GM21381 (cell line): ENCODE measurements around the gene TENM4.
"Not testable (repeated sequence)": the region's sequence is repeated elsewhere in the genome, so short reads cannot be mapped to it uniquely, and the experiment has no call there.

ENCODE experiments used
- ATAC-seq: cut with Tn5 transposase; IDR thresholded peaks from one replicate; pipeline ENCODE4 v1.9.1; 2021; ENCODE audit warnings: mild to moderate bottlenecking, moderate library complexity; ENCODE audit not compliant: unreplicated experiment

TENM4 gene

DNA sequence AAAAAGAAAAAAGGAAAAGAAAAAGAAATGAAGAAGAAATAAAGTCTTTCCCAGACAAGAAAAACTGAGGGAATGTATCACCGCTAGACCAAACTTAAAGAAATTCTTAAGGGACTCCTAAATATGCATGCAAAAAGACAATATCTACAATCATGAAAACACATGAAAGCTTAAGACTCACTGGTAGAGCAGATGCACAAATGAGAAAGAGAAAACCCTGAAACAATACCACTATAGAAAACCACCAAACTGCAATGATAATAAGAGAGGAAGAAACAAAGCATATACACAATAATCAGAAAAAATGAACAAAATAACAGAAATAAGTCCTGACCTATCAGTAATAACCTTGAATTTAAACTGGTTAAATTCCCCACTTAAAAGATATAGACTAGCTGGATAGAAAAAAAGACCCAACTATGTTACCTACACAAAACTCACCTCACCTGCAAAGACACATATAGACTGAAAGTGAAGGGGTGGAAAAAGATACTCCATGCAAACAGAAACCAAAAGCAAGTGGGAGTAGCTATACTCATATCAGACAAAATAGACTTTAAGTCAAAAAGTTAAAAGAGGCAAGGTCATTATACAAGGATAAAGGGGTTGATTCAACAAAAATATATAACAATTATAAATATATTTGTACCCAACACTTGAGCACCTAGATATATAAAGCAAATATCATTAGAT lies 804.9 kb downstream of the TENM4 start:
- no peak for ATAC-seq

DNA sequence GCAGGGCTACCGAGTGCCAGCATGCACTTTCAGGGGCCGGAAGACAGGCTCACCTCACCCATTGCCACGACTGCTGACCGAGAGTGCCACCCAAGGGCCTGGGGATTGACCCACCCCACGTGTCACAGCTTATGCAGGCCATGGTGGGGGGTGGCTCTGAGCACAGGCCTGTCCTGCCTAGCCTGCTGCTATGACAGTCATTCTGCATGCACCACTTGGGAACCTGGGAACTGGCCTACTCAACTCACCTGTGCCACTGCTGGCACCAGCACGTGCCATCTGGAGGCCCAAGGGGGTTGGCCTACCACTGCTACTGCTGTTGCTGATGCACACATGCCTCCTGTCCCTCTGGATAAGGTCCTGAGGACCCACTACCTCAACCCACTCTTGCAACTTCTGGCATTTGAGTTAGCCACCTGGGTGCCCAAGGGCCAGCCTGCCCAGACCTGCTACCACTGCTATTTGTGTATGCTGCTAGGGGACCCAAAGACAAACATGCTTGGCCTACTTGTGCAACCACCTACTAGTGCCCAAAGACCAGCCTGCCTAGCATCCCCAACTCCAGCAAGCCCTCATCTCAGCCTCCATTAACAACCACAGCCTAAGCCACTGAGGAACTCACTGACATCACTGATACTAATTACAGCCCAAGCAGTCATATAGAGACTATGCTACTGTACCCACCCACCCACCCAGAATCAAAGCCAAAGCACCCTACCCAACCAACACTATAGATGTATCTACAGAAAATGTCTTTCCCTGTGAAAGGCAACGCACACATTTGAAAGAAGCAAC lies 807.1 kb downstream of the TENM4 start:
- no peak for ATAC-seq

DNA sequence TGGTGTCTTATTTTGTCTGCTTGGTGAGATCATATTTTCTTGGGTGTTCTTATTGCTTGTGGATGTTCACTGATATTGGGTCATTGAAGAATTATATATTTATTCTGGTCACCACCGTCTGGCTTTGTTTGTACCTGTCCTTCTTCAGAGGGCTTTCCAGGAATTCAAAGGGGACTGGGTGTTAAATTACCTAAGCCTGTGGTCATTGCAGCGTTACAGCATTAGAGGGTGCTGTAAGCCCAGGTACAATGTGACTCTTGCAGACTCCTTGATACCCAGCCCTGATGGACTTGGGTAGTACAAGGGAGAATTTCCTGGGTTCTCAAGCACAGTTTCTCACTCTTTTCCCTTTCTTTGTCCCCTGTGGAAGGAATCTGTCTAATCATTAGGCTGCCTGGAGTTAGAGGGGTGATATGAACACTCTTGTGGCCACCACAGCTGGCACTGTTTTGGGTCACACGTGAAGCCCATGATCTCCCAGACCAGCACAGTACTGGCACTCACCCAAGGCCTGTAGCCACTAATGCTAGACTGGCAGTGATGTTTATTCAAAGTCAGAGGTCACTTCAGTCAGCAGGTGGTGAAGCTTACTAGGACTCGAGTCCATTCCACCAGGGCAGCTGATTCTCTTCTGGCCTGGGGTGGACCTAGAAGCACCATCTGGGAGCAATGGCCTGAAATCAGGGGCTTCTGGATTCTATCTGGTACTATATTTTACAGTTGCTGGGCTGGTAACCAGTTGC lies 810.1 kb downstream of the TENM4 start:
- no peak for ATAC-seq

DNA sequence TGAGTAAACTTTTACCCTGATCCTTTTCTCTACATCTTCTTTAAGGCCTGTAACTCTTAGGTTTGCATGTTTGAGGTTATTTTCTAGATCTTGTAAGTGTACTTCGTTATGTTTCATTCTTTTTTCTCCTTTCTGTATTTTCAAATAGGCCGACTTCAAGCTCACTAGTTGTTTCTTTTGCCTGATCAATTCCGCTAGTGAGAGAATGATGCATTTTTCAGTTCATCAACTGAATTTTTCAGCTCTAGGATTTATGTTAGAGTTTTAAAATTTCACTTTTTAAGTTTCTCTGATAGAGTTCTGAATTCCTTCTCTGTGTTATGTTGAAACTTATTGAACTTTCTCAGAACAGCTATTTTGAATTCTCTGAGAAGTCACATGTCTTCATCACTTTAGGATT lies 810.7 kb downstream of the TENM4 start:
- no peak for ATAC-seq

DNA sequence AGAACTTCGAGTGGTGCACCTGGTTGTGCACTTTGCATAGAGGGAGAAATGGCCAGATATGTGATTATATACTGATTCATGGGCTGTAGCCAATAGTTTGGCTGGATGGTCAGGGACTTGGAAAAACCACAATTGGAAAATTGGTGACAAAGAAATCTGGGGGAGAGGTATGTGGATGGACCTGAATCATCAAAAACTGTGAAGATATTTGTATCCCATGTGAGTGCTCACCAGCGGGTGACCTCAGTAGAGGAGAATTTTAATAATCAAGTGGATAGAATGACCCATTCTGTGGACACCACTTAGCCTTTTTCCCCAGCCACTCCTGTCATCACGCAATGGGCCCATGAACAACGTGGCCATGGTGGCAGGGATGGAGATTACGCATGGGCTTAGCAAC lies 818.2 kb downstream of the TENM4 start:
- ATAC-seq, result no peak

DNA sequence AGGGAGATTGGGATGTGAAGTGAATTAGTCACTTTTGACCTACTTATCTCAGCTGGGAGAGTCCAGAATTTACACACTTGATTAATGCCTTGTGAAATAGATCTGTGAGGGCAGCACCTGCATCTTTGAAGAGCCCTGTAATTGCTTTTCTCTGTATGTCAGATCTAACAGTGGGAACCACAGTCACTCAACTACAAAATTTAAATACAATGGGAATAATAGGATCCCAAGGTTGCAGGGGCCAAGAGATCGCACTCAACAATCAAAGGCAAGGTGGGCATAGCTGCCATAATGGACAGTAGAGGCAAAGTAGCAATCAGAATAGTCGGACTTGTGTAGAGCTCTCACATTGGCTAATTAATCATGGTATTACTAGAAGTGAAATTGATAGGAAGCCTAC lies 820.7 kb downstream of the TENM4 start:
- ATAC-seq, result no peak

DNA sequence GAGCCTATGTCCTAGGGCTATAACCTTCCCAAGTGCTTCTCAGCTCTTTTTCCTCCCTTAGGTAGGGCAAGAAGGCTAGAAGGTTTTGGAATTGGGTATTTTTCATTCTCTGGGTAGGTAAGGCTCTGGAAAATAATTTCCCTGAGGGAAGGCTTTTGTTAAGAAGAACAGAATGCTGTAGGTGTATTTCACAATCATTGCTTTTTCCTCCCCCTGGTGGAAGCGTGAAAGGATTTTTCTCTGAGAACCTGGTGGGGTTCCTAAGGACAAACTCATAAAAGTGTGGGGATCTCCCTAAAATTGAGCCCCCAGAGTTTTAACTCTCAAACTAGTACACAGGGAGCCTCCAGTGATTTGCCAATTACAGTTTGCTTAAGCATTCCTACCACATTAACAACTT lies 825.1 kb downstream of the TENM4 start:
- no peak for ATAC-seq

DNA sequence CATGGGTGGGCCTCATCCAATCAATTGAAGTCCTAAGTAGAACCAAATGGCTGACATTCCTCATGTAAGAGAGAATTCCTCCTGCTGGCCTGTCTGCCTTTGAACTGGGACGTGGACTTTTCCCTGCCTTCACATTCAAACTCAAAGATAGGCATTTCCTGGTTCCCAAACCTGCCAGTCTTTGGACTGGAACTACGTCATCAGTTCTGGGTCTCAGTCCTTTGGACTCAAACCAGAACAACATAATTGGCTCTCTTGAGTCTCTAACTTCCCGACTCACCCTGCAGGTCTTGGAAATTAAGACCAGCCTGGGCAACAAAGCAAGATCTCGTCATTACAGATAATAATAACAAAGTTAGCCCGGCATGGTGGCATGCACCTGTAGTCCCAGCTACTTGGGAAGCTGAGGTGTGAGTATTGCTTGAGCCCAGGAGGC lies 827.4 kb downstream of the TENM4 start:
- ATAC-seq, result no peak

DNA sequence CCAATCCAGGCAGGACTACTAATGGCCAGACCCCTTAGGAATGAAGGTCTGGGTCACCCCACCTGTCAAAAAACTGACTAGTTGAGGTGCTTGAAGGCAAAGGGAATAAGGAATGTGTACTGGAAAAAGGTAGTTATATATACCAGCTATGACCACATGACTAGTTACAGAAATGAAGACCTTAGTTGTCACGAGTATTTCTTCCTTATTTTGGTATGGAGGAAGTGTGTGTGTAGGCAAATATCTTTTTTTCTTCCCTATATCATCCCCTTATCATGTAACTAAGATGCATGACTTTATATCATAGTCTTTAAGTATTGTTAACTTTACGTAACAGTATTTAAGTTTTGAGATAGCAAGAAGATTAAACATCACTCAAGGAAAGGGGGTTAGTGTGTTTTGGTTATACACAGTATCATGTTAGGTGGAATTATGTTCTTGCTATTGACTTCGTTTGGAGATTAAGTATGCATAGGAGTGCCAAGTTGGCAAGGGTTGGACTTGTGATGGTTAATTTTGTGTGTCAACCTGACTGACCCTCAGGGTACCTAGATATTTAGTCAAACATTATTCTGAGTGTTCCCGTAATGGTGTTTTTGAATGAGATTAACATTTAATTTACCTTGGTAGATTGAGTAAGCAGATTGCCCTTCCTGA lies 828.0 kb downstream of the TENM4 start:
- no peak for ATAC-seq

DNA sequence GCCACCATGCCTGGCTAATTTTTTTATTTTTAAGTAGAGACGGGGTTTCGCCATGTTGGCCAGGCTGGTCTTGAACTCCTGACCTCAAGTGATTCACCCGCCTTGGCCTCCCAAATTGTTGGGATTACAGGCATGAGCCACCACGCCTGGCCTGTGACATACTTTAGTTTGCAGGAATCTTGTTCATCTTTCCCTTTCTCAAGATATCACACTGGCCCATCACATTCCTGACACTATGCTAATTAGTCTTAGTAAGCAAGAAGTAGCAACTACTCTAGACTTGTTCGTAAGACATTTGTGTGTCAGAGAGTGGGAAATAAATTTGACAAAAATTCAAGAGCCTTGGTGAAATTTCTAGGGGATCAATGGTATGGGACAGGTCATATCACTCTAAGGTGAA lies 831.5 kb downstream of the TENM4 start:
- not testable (repeated sequence) for ATAC-seq

DNA sequence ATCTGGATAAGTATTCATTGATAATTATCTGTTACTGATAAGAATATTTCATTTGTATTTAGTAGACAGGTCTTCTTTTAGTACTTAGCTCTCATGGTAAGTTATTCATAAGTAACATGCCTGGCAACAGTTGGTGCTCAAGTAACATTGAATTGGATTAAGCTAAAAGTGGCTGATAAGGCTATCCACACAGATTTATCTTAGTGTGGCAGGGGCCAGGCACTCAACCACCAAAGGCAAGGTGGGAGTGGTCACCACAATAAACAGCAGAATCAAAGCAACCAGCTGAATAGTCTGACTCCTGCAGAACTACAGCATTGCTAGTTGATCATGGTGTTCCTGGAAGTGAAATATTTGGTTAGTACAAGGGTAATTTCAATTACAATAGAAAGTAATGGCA lies 833.1 kb downstream of the TENM4 start:
- ATAC-seq, result no peak

DNA sequence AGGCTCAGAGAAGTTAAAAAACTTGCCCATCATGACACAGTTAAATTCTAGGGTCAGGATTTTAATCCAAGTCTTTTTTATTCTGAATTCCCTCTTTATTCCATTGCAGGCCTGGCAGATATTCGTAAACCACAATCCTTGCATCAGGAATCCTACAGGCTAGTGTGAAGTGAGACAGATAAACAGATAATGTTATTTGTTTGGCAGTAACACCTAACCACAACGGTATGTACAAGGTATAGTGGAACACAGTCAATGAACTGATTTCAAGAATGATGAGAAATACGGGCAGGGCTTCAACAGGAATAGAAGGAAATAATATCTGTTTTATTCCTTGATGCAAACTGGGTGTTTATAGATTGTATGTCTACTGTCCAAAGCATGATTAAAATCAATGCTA lies 834.2 kb downstream of the TENM4 start:
- no peak for ATAC-seq

DNA sequence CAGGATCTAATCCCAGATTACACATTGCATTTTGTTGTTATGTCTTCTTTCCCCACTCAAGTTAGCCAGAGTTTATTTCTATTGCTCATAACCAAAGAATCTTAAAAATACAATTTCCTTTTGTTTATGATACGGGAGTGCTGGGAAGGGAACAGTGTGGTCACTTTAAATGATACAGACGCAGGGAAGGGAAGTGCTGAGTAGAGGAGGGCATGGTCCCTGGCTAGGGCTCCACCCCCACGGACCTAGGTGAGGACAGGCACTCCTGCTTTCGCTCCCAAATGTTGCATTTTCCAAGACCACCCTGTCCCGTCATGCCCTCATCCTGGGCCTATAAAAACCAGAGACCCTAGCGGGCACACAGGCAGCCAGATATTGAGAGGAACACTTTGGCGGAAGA lies 835.5 kb downstream of the TENM4 start:
- no peak for ATAC-seq

DNA sequence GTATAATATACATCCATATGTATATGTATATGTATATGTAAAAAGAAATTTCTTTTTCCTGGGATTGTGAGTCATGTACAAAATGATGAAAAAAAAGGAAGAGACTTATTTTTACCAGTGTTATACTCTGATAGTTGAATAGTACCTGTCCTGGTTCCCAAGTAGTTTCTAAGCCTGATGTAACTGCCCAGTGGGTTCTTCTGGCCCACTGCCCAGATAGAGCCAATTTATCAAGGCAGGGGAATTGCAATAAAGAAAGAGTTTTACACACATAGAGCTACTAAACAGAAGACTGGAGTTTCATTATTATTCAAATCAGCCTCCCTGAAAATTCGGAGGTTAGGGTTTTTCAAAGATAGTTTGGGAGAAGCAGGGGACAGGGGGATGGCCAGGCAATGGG lies 837.0 kb downstream of the TENM4 start:
- ATAC-seq, result no peak
